ENCODE results near the gene CLDN19.

DNA sequence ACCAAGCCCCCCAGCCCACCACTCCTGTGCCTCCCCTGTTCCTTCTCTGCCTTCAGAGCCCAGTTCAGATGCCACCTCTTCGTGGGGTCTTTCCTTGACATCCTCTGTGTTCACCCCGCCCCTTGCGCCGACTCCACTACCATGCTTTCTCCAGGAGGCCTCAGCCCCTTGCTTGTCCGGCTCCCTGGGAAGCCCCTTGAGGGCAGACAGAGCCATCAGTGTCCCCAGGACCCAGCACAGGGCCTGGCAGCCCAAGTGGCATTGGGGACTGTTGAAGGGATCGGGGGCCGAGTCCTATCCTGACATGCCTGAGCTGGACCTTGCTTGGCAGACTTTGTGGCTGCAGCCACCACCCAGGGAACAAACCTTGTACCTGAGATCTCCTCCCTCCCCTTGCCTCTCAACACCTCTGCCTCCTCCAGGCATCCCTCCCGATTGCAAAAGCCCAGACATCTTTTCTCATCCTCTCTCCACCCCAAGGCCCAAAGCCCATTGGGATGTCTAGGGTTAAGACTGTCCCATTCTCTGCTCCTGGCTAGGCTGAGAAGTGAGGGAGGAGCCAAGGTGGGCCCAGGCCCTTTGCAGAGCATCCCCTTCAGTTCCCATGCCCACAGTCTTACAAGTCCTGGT, 3.4 kb downstream of the CLDN19 start:
- TF ChIP-seq, protein P1, sequence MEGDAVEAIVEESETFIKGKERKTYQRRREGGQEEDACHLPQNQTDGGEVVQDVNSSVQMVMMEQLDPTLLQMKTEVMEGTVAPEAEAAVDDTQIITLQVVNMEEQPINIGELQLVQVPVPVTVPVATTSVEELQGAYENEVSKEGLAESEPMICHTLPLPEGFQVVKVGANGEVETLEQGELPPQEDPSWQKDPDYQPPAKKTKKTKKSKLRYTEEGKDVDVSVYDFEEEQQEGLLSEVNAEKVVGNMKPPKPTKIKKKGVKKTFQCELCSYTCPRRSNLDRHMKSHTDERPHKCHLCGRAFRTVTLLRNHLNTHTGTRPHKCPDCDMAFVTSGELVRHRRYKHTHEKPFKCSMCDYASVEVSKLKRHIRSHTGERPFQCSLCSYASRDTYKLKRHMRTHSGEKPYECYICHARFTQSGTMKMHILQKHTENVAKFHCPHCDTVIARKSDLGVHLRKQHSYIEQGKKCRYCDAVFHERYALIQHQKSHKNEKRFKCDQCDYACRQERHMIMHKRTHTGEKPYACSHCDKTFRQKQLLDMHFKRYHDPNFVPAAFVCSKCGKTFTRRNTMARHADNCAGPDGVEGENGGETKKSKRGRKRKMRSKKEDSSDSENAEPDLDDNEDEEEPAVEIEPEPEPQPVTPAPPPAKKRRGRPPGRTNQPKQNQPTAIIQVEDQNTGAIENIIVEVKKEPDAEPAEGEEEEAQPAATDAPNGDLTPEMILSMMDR (IDR thresholded peaks at IDR 0.05) = no peak
- no peak for TF ChIP-seq EZH2 (IDR thresholded peaks at IDR 0.05; ENCODE audit: borderline replicate concordance, insufficient read depth, low read depth, low read length, poor library complexity, severe bottlenecking)

All from B cell (primary cell).